Activated CD8-positive, alpha-beta T cell treated with anti-CD3 and anti-CD28 coated beads for 36 hours (primary cell): ENCODE measurements around the gene ZDHHC21. TPM values are rescaled to one million over a fixed set of nuclear protein-coding genes. Genes with fewer than 3 reads are reported as not detected.
"Not testable (repeated sequence)": the region's sequence is repeated elsewhere in the genome, so short reads cannot be mapped to it uniquely, and the experiment has no call there.

Experiments used
- ATAC-seq: fragments of 200-7000 bp; cut with Tn5 transposase; one replicate; pipeline ENCODE4 v1.10.0; 2021; ENCODE audit warnings: mild to moderate bottlenecking, moderate library complexity
- CTCF ChIA-PET: fragments of 350-600 bp; sonication (Branson Sonifier 250); formaldehyde crosslinking; loops from one replicate; lab custom pipeline; 2021; ENCODE audit warnings: antibody characterized with exemption; lab: Charles Lee
- POLR2A ChIA-PET: fragments of 350-600 bp; sonication (Branson Sonifier 250); formaldehyde crosslinking; loops from one replicate; lab custom pipeline; 2021; ENCODE audit warnings: antibody characterized with exemption; lab: Charles Lee
- DNase-seq: peaks from one replicate; pipeline ENCODE4 v3.0.0-alpha.2; 2020
- H3K27ac Mint-ChIP-seq: one replicate; pipeline ENCODE4 v1.8.0; 2021; ENCODE audit warnings: mild to moderate bottlenecking, mixed read lengths
- H3K27me3 Mint-ChIP-seq: one replicate; pipeline ENCODE4 v1.8.0; 2021; ENCODE audit warnings: mixed read lengths
- H3K36me3 Mint-ChIP-seq: one replicate; pipeline ENCODE4 v1.8.0; 2021; ENCODE audit warnings: low read depth, mixed read lengths
- H3K4me1 Mint-ChIP-seq: one replicate; pipeline ENCODE4 v1.8.0; 2021; ENCODE audit warnings: low read depth, mixed read lengths
- H3K4me3 Mint-ChIP-seq: one replicate; pipeline ENCODE4 v1.8.0; 2021; ENCODE audit warnings: mild to moderate bottlenecking, moderate library complexity, mixed read lengths
- H3K9me3 Mint-ChIP-seq: one replicate; pipeline ENCODE4 v1.8.0; 2021; ENCODE audit warnings: mixed read lengths
- CTCF ChIP-seq: fragments of 200-600 bp; IDR thresholded peaks from one replicate; pipeline ENCODE4 v1.8.0; 2022; ENCODE audit warnings: antibody characterized with exemption, mild to moderate bottlenecking
- intact Hi-C: fragments of 100-400 bp; cut with micrococcal nuclease; formaldehyde crosslinking; loops from one replicate; pipeline ENCODE4 v1.10.0; 2022
- total RNA-seq, 2 experiments: library from RNA; stranded (reverse); gene quantifications; one replicate each; pipeline ENCODE4 v1.2.3, GENCODE V29; 2021

The ZDHHC21 gene
- total RNA-seq, 2 experiments from 2014 or later, result 4.3 to 5.2 TPM

GRCh38 chr9:14670718-14671117 lies 22.5 kb downstream of the ZDHHC21 start:
- intact Hi-C loops, result no loop called here
- CTCF ChIA-PET, result no interaction called here

GRCh38 chr9:14664022-14664421 lies 29.2 kb downstream of the ZDHHC21 start:
- peaks cover 13% of the 10 kb centered on the region for H3K36me3 Mint-ChIP-seq
- H3K9me3 Mint-ChIP-seq, CTCF ChIA-PET, ATAC-seq, H3K27me3 Mint-ChIP-seq, DNase-seq, intact Hi-C loops, H3K4me3 Mint-ChIP-seq, POLR2A ChIA-PET, H3K4me1 Mint-ChIP-seq, H3K27ac Mint-ChIP-seq: not testable (repeated sequence)

More at GRCh38 chr9:14670718-14671117, 22.5 kb downstream of the ZDHHC21 start:
- Mint-ChIP-seq H3K4me3 (no peak overlapping the region), H3K4me1 (peaks cover 7% of the 10 kb centered on the region), H3K9me3 (no peaks in the 10 kb centered on the region), H3K27me3 (no peaks in the 10 kb centered on the region), H3K36me3 (peaks cover 5% of the 10 kb centered on the region), H3K27ac (no peak overlapping the region)
- ATAC-seq (no peak), DNase-seq (no peak)
- TF ChIP-seq CTCF, result no peak
- POLR2A ChIA-PET, result no interaction called here

GRCh38 chr9:14662060-14662453 lies 31.2 kb downstream of the ZDHHC21 start:
- ChIA-PET POLR2A (no interaction called here), CTCF (interaction anchor here (0.8 to 1.8 kb wide), 10 partner anchors 10 to 363 kb away, joined by 3 to 11 read pairs (median 4); no protein-coding TSS in a partner anchor)
- ATAC-seq (no peak), DNase-seq (no peak)
- no peaks in the 10 kb centered on the region for H3K4me1 Mint-ChIP-seq
- no peak overlapping the region for H3K4me3 Mint-ChIP-seq
- H3K27ac Mint-ChIP-seq, result no peak overlapping the region
- H3K27me3 Mint-ChIP-seq, result no peaks in the 10 kb centered on the region
- H3K36me3 Mint-ChIP-seq, result peaks cover 26% of the 10 kb centered on the region
- no peak for TF ChIP-seq CTCF
- intact Hi-C loops, result no loop called here
- H3K9me3 Mint-ChIP-seq, result no peaks in the 10 kb centered on the region

GRCh38 chr9:14661421-14662059 lies 31.7 kb downstream of the ZDHHC21 start:
- POLR2A ChIA-PET, result no interaction called here
- intact Hi-C loops, result no loop called here
- CTCF ChIA-PET, result interaction anchor here (0.8 to 1.8 kb wide), 12 partner anchors 9 to 474 kb away, joined by 3 to 11 read pairs (median 4); partner anchors contain the start of gene ZDHHC21
- Mint-ChIP-seq H3K27me3 (no peaks in the 10 kb centered on the region), H3K36me3 (peaks cover 30% of the 10 kb centered on the region), H3K4me3 (no peak overlapping the region), H3K9me3 (no peaks in the 10 kb centered on the region), H3K4me1 (no peaks in the 10 kb centered on the region), H3K27ac (no peak overlapping the region)
- no peak for ATAC-seq
- TF ChIP-seq CTCF, result peak; percentile 67
- no peak for DNase-seq

GRCh38 chr9:14660721-14661120 lies 32.5 kb downstream of the ZDHHC21 start:
- ChIA-PET POLR2A (no interaction called here), CTCF (interaction anchor here (0.9 to 1.8 kb wide), 8 partner anchors 8 to 474 kb away, joined by 3 to 11 read pairs (median 4); partner anchors contain the start of gene ZDHHC21)
- Mint-ChIP-seq H3K36me3 (peaks cover 35% of the 10 kb centered on the region), H3K4me1 (no peaks in the 10 kb centered on the region), H3K27ac (no peak overlapping the region), H3K4me3 (no peak overlapping the region), H3K9me3 (peaks cover 4% of the 10 kb centered on the region), H3K27me3 (no peaks in the 10 kb centered on the region)
- ATAC-seq (no peak), DNase-seq (no peak)
- no peak for TF ChIP-seq CTCF
- intact Hi-C loops, result no loop called here
